HFFc6 (cell line): ENCODE measurements around the gene PEX11G. TPM values are rescaled to one million over a fixed set of nuclear protein-coding genes. Genes with fewer than 3 reads are reported as not detected.

ENCODE experiments used
- DNase-seq: peaks from one replicate; pipeline ENCODE4 v3.0.0-alpha.2; 2018
- H3K27ac Mint-ChIP-seq: 2 replicates; pipeline ENCODE4 v1.8.0; 2020; ENCODE audit warnings: mild to moderate bottlenecking, mixed read lengths
- H3K27me3 Mint-ChIP-seq: 2 replicates; pipeline ENCODE4 v1.8.0; 2021; ENCODE audit warnings: mild to moderate bottlenecking, moderate library complexity, mixed read lengths; ENCODE audit not compliant: insufficient read depth
- H3K36me3 Mint-ChIP-seq: 2 replicates; pipeline ENCODE4 v1.8.0; 2021; ENCODE audit warnings: low read depth, mixed read lengths
- H3K4me1 Mint-ChIP-seq: 2 replicates; pipeline ENCODE4 v1.8.0; 2020; ENCODE audit warnings: low read depth, mixed read lengths
- H3K4me3 Mint-ChIP-seq: 2 replicates; pipeline ENCODE4 v1.8.0; 2020; ENCODE audit warnings: mild to moderate bottlenecking, moderate library complexity, mixed read lengths
- H3K9me3 Mint-ChIP-seq: 2 replicates; pipeline ENCODE4 v1.8.0; 2020; ENCODE audit warnings: mild to moderate bottlenecking, mixed read lengths
- CTCF ChIP-seq: fragments of 200-600 bp; sonication (generic); IDR thresholded peaks from 2 replicates; pipeline ENCODE4 v1.5.0; 2021; ENCODE audit warnings: antibody characterized with exemption, mild to moderate bottlenecking
- total RNA-seq, 6 experiments: library from RNA; stranded (reverse); fragmentation: NEBNext Ultra II Directional; extraction: Animal tissue kit (Norgen Biotek cat#: 25700); gene quantifications; 2 replicates in 1 of 6; 3 replicates in 5 of 6; pipeline ENCODE4 v1.2.3, GENCODE V29; 2021

Gene PEX11G
- total RNA-seq, 6 experiments from 2014 or later, result 0.51 to 2.8 (median 1.0) TPM

GRCh38 chr19:7522923-7523667 is 34.3 kb upstream of the PEX11G start:
- no peak for DNase-seq
- H3K27ac Mint-ChIP-seq, result no peak overlapping the region
- no peaks in the 10 kb centered on the region for H3K9me3 Mint-ChIP-seq
- H3K27me3 Mint-ChIP-seq, result 0 out of 2 replicates have a peak, but pooled peaks cover 2% of the 10 kb centered on the region
- peaks cover 13% of the 10 kb centered on the region for H3K4me1 Mint-ChIP-seq
- H3K4me3 Mint-ChIP-seq, result peak overlapping the region; percentile 83
- no peak for TF ChIP-seq CTCF
- peaks cover 5% of the 10 kb centered on the region; the same call in 1 of the 2 replicates for H3K36me3 Mint-ChIP-seq

GRCh38 chr19:7522072-7522922 is 33.5 kb upstream of the PEX11G start, which contains the start of gene MCOLN1:
TSS of gene MCOLN1 (plus strand) at chr19:7522624. CDS start at chr19:7522751, 127 bp downstream.
- Mint-ChIP-seq H3K36me3 (peaks cover 5% of the 10 kb centered on the region; the same call in 1 of the 2 replicates), H3K27me3 (peaks cover 3% of the 10 kb centered on the region; the same call in 1 of the 2 replicates), H3K27ac (peak within 1 kb of the TSS; percentile 78), H3K9me3 (no peaks in the 10 kb centered on the region), H3K4me1 (peaks cover 19% of the 10 kb centered on the region), H3K4me3 (peak within 1 kb of the TSS; percentile 83)
- TF ChIP-seq CTCF, result no peak
- peak; percentile 95 for DNase-seq

- H3K27ac Mint-ChIP-seq, result peak overlapping the region; percentile 78
- peaks cover 25% of the 10 kb centered on the region for H3K4me1 Mint-ChIP-seq
- peak overlapping the region; percentile 83 for H3K4me3 Mint-ChIP-seq
Observed at GRCh38 chr19:7521551-7522071, 32.8 kb upstream of the PEX11G start.

GRCh38 chr19:7520131-7521051 is 31.6 kb upstream of the PEX11G start:
- no peak for DNase-seq
- no peaks in the 10 kb centered on the region for H3K9me3 Mint-ChIP-seq
- no peak overlapping the region for H3K4me3 Mint-ChIP-seq
- H3K27ac Mint-ChIP-seq, result no peak overlapping the region
- no peak for TF ChIP-seq CTCF
- peaks cover 3% of the 10 kb centered on the region; the same call in 1 of the 2 replicates for H3K27me3 Mint-ChIP-seq
- H3K4me1 Mint-ChIP-seq, result peaks cover 31% of the 10 kb centered on the region
- H3K36me3 Mint-ChIP-seq, result peaks cover 5% of the 10 kb centered on the region; the same call in 1 of the 2 replicates

More at GRCh38 chr19:7521551-7522071, 32.8 kb upstream of the PEX11G start:
- no peak for DNase-seq
- H3K36me3 Mint-ChIP-seq, result peaks cover 5% of the 10 kb centered on the region; the same call in 1 of the 2 replicates
- TF ChIP-seq CTCF, result no peak
- H3K27me3 Mint-ChIP-seq, result peaks cover 3% of the 10 kb centered on the region; the same call in 1 of the 2 replicates
- no peaks in the 10 kb centered on the region for H3K9me3 Mint-ChIP-seq
